ENCODE data around the gene CACNA1E. TPM values are rescaled to one million over a fixed set of nuclear protein-coding genes. Genes with fewer than 3 reads are reported as not detected.

Gene CACNA1E
- total and polyA plus RNA-seq, 2 experiments from 2014 or later: 1.1 to 1.7 TPM

DNA sequence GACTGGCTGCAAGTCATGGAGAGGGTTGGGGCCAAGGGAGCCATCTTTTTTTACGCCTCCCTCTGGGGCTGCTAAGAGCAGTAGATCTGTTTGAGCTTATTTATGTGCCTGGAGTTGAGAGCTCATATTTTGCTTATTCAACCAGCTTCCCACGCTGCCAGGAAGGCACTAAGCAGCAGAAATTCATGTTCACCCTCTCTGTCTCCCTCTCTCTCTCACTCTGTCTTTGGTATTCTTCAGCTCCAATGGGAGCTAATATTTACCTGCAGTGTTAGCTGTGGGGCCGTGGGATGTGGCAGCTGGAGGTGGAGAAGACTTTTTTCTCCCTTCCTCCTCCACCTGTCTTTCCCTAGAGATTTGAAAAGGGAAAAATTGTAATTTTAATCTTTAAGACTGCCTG lies 26.8 kb upstream of the CACNA1E start:
- 71% methylated on average over 3 of the region's 3 CpGs for WGBS (ENCODE audit: low lambda C conversion rate, missing lambda C conversion rate)
- DNase-seq (ENCODE audit: low spot score): no peak
- Histone ChIP-seq H3K79me2 (no peaks in the 10 kb centered on the region), H3K9me2 (replicated peaks; ENCODE audit: insufficient read depth) (no peaks in the 10 kb centered on the region), H3K4me3 (no peak overlapping the region), H3K4me2 (no peak overlapping the region), H2AFZ (no peak overlapping the region), H3K9me3 (ENCODE audit: low read depth) (no peaks in the 10 kb centered on the region), H4K20me1 (ENCODE audit: insufficient read depth, poor library complexity, severe bottlenecking) (no peaks in the 10 kb centered on the region), H3K27me3 (no peaks in the 10 kb centered on the region), H3K4me1 (ENCODE audit: insufficient read depth) (peaks cover 7% of the 10 kb centered on the region), H3K36me3 (replicated peaks; ENCODE audit: insufficient read depth, low read depth) (no peaks in the 10 kb centered on the region), H3K27ac (no peak overlapping the region)
- no peak for TF ChIP-seq EZH2phosphoT487 (IDR thresholded peaks at IDR 0.05; ENCODE audit: low read depth, severe bottlenecking, unreplicated experiment)
- TF ChIP-seq EZH2 (IDR thresholded peaks at IDR 0.05; ENCODE audit: borderline replicate concordance): no peak
- TF ChIP-seq, protein P1, sequence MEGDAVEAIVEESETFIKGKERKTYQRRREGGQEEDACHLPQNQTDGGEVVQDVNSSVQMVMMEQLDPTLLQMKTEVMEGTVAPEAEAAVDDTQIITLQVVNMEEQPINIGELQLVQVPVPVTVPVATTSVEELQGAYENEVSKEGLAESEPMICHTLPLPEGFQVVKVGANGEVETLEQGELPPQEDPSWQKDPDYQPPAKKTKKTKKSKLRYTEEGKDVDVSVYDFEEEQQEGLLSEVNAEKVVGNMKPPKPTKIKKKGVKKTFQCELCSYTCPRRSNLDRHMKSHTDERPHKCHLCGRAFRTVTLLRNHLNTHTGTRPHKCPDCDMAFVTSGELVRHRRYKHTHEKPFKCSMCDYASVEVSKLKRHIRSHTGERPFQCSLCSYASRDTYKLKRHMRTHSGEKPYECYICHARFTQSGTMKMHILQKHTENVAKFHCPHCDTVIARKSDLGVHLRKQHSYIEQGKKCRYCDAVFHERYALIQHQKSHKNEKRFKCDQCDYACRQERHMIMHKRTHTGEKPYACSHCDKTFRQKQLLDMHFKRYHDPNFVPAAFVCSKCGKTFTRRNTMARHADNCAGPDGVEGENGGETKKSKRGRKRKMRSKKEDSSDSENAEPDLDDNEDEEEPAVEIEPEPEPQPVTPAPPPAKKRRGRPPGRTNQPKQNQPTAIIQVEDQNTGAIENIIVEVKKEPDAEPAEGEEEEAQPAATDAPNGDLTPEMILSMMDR (IDR thresholded peaks at IDR 0.05; ENCODE audit: poor library complexity): no peak

DNA sequence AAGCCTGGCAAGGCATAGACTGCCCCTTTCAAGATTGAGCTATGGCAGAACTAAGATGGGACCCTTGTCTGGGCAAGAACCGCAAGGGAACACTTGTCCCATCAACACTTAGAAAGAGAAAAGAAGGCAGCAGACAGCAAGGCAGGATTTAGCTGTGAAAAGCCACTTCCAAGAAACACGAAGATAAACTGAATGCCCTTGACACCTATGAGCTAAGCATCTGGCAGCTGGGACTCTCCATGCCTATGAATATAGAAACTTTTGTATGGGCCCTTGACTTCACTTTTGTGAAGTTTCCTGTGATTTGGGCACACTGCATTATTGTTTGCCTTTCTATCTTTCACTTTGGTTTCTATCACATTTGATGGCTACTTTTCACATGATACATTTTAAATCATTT lies 24.9 kb upstream of the CACNA1E start:
- no peak for TF ChIP-seq EZH2phosphoT487 (IDR thresholded peaks at IDR 0.05; ENCODE audit: low read depth, severe bottlenecking, unreplicated experiment)
- no peak for TF ChIP-seq EZH2 (IDR thresholded peaks at IDR 0.05; ENCODE audit: borderline replicate concordance)
- TF ChIP-seq, protein P1 (IDR thresholded peaks at IDR 0.05; ENCODE audit: poor library complexity): no peak
- 79% methylated on average over 2 of the region's 2 CpGs for WGBS (ENCODE audit: low lambda C conversion rate, missing lambda C conversion rate)

DNA sequence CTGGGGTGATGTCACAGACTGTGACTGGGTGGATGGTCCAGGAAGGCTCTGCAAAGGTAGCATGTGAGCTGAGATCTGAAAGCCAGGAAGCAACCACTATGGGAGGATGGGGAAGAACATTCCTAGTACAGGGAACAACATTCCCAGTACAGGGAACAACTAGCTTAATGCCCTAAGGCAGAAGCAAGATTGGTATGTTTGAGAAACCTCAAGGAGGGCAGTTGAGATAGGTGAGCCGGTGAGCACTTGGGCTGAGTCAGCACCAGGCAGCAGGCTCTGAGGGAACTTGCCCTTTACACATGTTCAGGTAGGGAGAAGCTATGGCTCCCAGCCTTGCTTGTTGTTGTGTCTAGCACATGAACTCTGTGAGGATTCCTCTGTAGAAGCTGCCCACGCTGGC lies 24.2 kb upstream of the CACNA1E start:
- Histone ChIP-seq H2AFZ (no peak overlapping the region), H3K9me2 (replicated peaks; ENCODE audit: insufficient read depth) (no peaks in the 10 kb centered on the region), H3K36me3 (replicated peaks; ENCODE audit: insufficient read depth, low read depth) (no peaks in the 10 kb centered on the region), H3K4me2 (no peak overlapping the region), H3K79me2 (no peaks in the 10 kb centered on the region), H3K4me3 (no peak overlapping the region), H3K27me3 (no peaks in the 10 kb centered on the region), H3K9me3 (ENCODE audit: low read depth) (no peaks in the 10 kb centered on the region), H3K27ac (no peak overlapping the region), H4K20me1 (ENCODE audit: insufficient read depth, poor library complexity, severe bottlenecking) (no peaks in the 10 kb centered on the region), H3K4me1 (ENCODE audit: insufficient read depth) (no peaks in the 10 kb centered on the region)
- DNase-seq (ENCODE audit: low spot score): no peak
- TF ChIP-seq EZH2 (IDR thresholded peaks at IDR 0.05; ENCODE audit: borderline replicate concordance): no peak
- TF ChIP-seq, protein P1 (IDR thresholded peaks at IDR 0.05; ENCODE audit: poor library complexity): no peak
- no peak for TF ChIP-seq EZH2phosphoT487 (IDR thresholded peaks at IDR 0.05; ENCODE audit: low read depth, severe bottlenecking, unreplicated experiment)
- WGBS (ENCODE audit: low lambda C conversion rate, missing lambda C conversion rate): 67% methylated on average over 2 of the region's 2 CpGs

More for the DNA sequence above, 24.9 kb upstream of the CACNA1E start:
- no peaks in the 10 kb centered on the region for H3K4me1 ChIP-seq (ENCODE audit: insufficient read depth)
- H3K9me2 ChIP-seq (replicated peaks; ENCODE audit: insufficient read depth): no peaks in the 10 kb centered on the region
- H3K27me3 ChIP-seq: no peaks in the 10 kb centered on the region
- H4K20me1 ChIP-seq (ENCODE audit: insufficient read depth, poor library complexity, severe bottlenecking): no peaks in the 10 kb centered on the region
- H3K27ac ChIP-seq: no peak overlapping the region
- H3K4me3 ChIP-seq: no peak overlapping the region
- H3K36me3 ChIP-seq (replicated peaks; ENCODE audit: insufficient read depth, low read depth): no peaks in the 10 kb centered on the region
- no peaks in the 10 kb centered on the region for H3K9me3 ChIP-seq (ENCODE audit: low read depth)
- H3K4me2 ChIP-seq: no peak overlapping the region
- no peak for DNase-seq (ENCODE audit: low spot score)
- no peaks in the 10 kb centered on the region for H3K79me2 ChIP-seq
- no peak overlapping the region for H2AFZ ChIP-seq

DNA sequence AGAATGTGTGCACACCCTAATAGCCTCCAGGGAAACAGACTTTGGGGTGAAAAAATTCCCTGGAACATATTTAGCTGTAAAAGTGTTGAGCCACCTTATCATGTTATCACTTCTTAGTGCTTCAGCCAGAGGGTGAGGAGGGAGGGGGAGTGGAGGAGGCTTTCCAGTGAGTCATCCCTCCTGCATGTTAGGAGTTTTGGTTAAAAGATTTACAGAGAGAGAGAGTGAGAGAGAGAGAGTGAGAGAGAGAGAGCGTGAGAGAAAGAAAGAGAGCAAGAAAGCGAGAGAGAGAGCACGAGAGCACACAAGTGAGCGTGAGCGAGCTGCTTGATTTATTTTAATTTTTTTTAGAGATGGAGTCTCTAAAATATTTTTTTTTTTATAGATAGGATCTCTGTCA lies 13.5 kb upstream of the CACNA1E start:
- no peaks in the 10 kb centered on the region for H4K20me1 ChIP-seq (ENCODE audit: insufficient read depth, poor library complexity, severe bottlenecking)

More for the DNA sequence above, 13.5 kb upstream of the CACNA1E start:
- Histone ChIP-seq H3K4me3 (no peak overlapping the region), H3K9me3 (ENCODE audit: low read depth) (no peaks in the 10 kb centered on the region), H3K36me3 (replicated peaks; ENCODE audit: insufficient read depth, low read depth) (no peaks in the 10 kb centered on the region), H3K4me1 (ENCODE audit: insufficient read depth) (peaks cover 11% of the 10 kb centered on the region), H2AFZ (no peak overlapping the region), H3K27me3 (no peaks in the 10 kb centered on the region), H3K27ac (peak overlapping the region; percentile 26), H3K79me2 (no peaks in the 10 kb centered on the region), H3K9me2 (replicated peaks; ENCODE audit: insufficient read depth) (no peaks in the 10 kb centered on the region), H3K4me2 (peak overlapping the region; percentile 63)
- WGBS (ENCODE audit: low lambda C conversion rate, missing lambda C conversion rate): 29% methylated on average over 4 of the region's 5 CpGs
- no peak for TF ChIP-seq EZH2 (IDR thresholded peaks at IDR 0.05; ENCODE audit: borderline replicate concordance)
- TF ChIP-seq, protein P1 (IDR thresholded peaks at IDR 0.05; ENCODE audit: poor library complexity): peak; percentile 13
- peak; percentile 82 for DNase-seq (ENCODE audit: low spot score)

Data from hepatocyte (in vitro differentiated cells).